OCI-LY7 (cell line): ENCODE measurements around the gene GMEB2.
"Not testable (repeated sequence)": the region's sequence is repeated elsewhere in the genome, so short reads cannot be mapped to it uniquely, and the experiment has no call there.

Experiments
- CTCF ChIP-seq: fragments of 200-600 bp; sonication (generic); conservative IDR thresholded peaks from 2 replicates; pipeline ENCODE4 v1.5.1; 2014; ENCODE audit warnings: mild to moderate bottlenecking, antibody characterized with exemption, low read length, moderate library complexity, mixed read lengths
- EZH2phosphoT487 ChIP-seq: fragments of 200-600 bp; sonication (generic); IDR thresholded peaks from 2 replicates; pipeline ENCODE4 v1.6.1; 2018; ENCODE audit warnings: low read depth, borderline replicate concordance, mild to moderate bottlenecking, mixed run types, antibody characterized with exemption, low read length, moderate library complexity, mixed read lengths

DNA sequence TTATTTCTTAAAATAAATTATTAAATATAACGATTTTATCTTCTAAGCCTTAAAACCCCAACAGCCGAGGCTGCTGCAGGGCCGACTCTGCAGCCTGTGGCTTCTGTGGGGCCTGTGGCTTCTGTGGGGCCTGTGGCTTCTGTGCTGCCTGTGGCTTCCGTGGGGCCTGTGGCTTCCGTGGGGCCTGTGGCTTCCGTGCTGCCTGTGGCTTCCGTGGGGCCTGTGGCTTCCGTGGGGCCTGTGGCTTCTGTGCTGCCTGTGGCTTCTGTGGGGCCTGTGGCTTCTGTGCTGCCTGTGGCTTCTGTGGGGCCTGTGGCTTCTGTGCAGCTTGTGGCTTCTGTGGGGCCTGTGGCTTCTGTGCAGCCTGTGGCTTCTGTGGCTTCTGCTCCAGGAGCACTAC, 25.2 kb downstream of the GMEB2 start:
- TF ChIP-seq CTCF, EZH2phosphoT487: not testable (repeated sequence)
